NCI-H2196 treated with DMSO at 0.1 percent for 48 hours (cell line): ENCODE measurements around the gene KDELR3.

Experiments
- DNase-seq: peaks from one replicate; lab custom pipeline; 2025; ENCODE audit not compliant: unreplicated experiment; lab: John Stamatoyannopoulos, UW

KDELR3 gene

GRCh38 chr22:38467904-38468442 lies at the start of gene KDELR3:
Gene KDELR3 (plus strand): TSS chr22:38468096. CDS start chr22:38468234, 138 bp downstream.
- no peak for DNase-seq

GRCh38 chr22:38418589-38418988 lies 49.3 kb upstream of the KDELR3 start:
- no peak for DNase-seq

GRCh38 chr22:38419121-38419857 lies 48.6 kb upstream of the KDELR3 start:
- DNase-seq: no peak

GRCh38 chr22:38419858-38420160 lies 48.1 kb upstream of the KDELR3 start:
- DNase-seq: no peak

- no peak for DNase-seq
Observed at GRCh38 chr22:38420734-38421133, 47.2 kb upstream of the KDELR3 start.

- DNase-seq: no peak
Observed at GRCh38 chr22:38422611-38423511, 45.0 kb upstream of the KDELR3 start.

GRCh38 chr22:38423512-38424503 lies 44.1 kb upstream of the KDELR3 start:
- no peak for DNase-seq

- DNase-seq: no peak
Observed at GRCh38 chr22:38424525-38425080, 43.3 kb upstream of the KDELR3 start.

GRCh38 chr22:38426628-38427027 lies 41.3 kb upstream of the KDELR3 start:
- DNase-seq: no peak

- DNase-seq: no peak
Observed at GRCh38 chr22:38427465-38427864, 40.4 kb upstream of the KDELR3 start.

GRCh38 chr22:38427940-38428339 lies 40.0 kb upstream of the KDELR3 start:
- no peak for DNase-seq

- DNase-seq: no peak
Observed at GRCh38 chr22:38428714-38429113, 39.2 kb upstream of the KDELR3 start.

- DNase-seq: no peak
Observed at GRCh38 chr22:38429499-38430068, 38.3 kb upstream of the KDELR3 start.

- no peak for DNase-seq
Observed at GRCh38 chr22:38431266-38432010, 36.5 kb upstream of the KDELR3 start.

GRCh38 chr22:38432264-38432663 lies 35.6 kb upstream of the KDELR3 start:
- no peak for DNase-seq

GRCh38 chr22:38433871-38434270 lies 34.0 kb upstream of the KDELR3 start:
- DNase-seq: no peak

- no peak for DNase-seq
Observed at GRCh38 chr22:38435010-38435409, 32.9 kb upstream of the KDELR3 start.

GRCh38 chr22:38435965-38436364 lies 31.9 kb upstream of the KDELR3 start:
- no peak for DNase-seq

GRCh38 chr22:38436629-38437395 lies 31.1 kb upstream of the KDELR3 start:
- no peak for DNase-seq
